Ovary (tissue), 3 donors: ENCODE measurements around the gene PHC2.

Experiments
- EP300 ChIP-seq: sonication (generic); formaldehyde crosslinking; IDR thresholded peaks from one replicate; pipeline ENCODE4 v1.6.1; 2017; ENCODE audit warnings: antibody characterized with exemption
- POLR2A ChIP-seq: fragments of 450-650 bp; IDR thresholded peaks from one replicate; pipeline ENCODE4 v1.6.1; 2017; ENCODE audit warnings: antibody characterized with exemption, mild to moderate bottlenecking, moderate library complexity
- TF ChIP-seq, protein P1 (sequence below), 3 donors: fragments of 450-650 bp in 2 of 3; fragments of 200-600 bp in 1 of 3; IDR thresholded peaks; one replicate each; pipeline versions ENCODE4 v1.5.1 to v1.8.0; 2016 to 2022; ENCODE audit warnings: antibody characterized with exemption in 3 of 3, mild to moderate bottlenecking in 1 of 3
- donor health status: DM: no; HTN: no; CAD: no.

DNA sequence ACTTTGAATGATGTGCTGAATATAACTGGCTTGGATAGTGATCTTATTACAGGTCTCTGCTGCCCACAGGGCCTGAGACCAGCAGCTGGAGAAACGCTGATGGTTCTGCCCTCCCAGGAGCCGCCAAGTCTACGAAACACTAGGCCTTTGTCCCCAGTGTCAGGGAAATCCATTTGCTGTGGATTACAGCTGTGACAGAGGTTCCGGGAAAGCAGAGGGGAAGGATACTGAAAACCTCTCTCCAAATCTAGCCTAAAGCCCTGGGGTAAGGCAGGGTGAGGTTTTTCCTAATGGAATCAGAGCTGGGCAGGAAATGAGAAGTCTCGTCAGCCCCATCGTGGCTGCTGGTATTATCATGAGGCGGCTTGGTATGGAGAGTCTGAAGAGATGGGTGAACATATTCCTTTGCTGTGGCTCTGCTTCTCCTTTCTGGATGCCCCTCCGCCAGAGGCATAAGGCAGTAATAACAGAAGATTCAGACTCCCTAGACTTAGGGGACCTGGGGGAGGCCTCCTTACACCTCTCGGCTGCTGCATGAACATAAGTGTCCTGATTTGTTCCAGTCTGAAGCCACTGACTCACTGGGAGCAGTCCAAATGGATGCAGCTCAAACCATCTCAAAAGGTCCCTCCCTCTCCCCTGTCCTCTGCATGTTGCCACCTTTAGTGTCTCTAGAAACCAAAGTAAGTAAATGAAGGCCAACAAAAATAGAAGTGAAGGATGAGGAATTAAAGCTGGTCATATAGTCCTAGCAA, 48.1 kb downstream of the PHC2 start:
- TF ChIP-seq, protein P1, sequence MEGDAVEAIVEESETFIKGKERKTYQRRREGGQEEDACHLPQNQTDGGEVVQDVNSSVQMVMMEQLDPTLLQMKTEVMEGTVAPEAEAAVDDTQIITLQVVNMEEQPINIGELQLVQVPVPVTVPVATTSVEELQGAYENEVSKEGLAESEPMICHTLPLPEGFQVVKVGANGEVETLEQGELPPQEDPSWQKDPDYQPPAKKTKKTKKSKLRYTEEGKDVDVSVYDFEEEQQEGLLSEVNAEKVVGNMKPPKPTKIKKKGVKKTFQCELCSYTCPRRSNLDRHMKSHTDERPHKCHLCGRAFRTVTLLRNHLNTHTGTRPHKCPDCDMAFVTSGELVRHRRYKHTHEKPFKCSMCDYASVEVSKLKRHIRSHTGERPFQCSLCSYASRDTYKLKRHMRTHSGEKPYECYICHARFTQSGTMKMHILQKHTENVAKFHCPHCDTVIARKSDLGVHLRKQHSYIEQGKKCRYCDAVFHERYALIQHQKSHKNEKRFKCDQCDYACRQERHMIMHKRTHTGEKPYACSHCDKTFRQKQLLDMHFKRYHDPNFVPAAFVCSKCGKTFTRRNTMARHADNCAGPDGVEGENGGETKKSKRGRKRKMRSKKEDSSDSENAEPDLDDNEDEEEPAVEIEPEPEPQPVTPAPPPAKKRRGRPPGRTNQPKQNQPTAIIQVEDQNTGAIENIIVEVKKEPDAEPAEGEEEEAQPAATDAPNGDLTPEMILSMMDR (IDR thresholded peaks at IDR 0.05): no peak
- no peak for TF ChIP-seq POLR2A
- TF ChIP-seq EP300: no peak
